Right atrium auricular region (tissue), 2 donors: Measurements from ENCODE around the gene MYL11. TPM values are rescaled to one million over a fixed set of nuclear protein-coding genes. Genes with fewer than 3 reads are reported as not detected.

Source experiments
- DNase-seq: peaks from one replicate; pipeline ENCODE4 v3.0.0-alpha.2; 2019; ENCODE audit warnings: low spot score
- H3K27ac ChIP-seq, 2 donors: fragments of 200-600 bp; sonication (generic); 1 replicate in 1 of 2; 2 replicates in 1 of 2; pipeline ENCODE4 v1.5.1; 2016 to 2019
- H3K27me3 ChIP-seq, 2 donors: fragments of 200-600 bp; sonication (generic); one replicate each; pipeline versions ENCODE4 v1.5.1 to v1.6.0; 2017 to 2019
- H3K36me3 ChIP-seq: fragments of 200-600 bp; sonication (generic); one replicate; pipeline ENCODE4 v1.5.1; 2016
- H3K4me1 ChIP-seq, 2 donors: fragments of 200-600 bp; sonication (generic); one replicate each; pipeline versions ENCODE4 v1.5.1 to v1.6.0; 2017 to 2019
- H3K4me3 ChIP-seq, 2 donors: fragments of 200-600 bp; sonication (generic); 1 replicate in 1 of 2; 2 replicates in 1 of 2; pipeline ENCODE4 v1.5.1; 2017 to 2019; ENCODE audit warnings: mild to moderate bottlenecking in 1 of 2, moderate library complexity in 1 of 2
- H3K9me3 ChIP-seq, 2 donors: fragments of 200-600 bp; sonication (generic); one replicate each; pipeline ENCODE4 v1.5.1; 2019
- total RNA-seq, 2 donors: library from RNA; depleted of rRNA; stranded (reverse); fragments of >200 nt; gene quantifications; one replicate each; pipeline ENCODE4 v1.1.0, GENCODE V29; 2016
- TF ChIP-seq, protein P1 (sequence below), 2 donors: fragments of 200-600 bp; sonication (generic); IDR thresholded peaks; one replicate each; pipeline ENCODE4 v1.5.1; 2019; ENCODE audit warnings: antibody characterized with exemption in 2 of 2

Gene MYL11
- total RNA-seq, 2 donors from 2014 or later, result not detected

DNA sequence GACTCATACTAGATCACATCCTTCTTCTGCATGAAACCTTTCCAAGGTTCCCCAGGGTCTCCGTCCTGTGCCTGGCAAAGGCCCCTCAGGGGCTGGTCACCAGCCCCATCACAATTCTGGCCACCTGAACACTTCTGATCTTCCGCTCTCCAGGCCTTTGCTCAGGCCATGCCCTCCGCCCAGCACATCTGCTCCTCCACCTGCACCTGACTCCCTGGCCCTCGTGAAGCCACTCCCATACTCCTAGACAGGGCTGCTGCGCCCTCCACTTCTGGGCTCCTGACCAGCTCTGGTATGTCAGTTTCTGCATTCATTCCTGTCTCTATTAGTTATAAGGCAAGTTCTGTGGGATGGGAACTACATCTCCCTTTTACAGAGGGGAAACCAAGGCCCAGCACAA lies 1.9 kb upstream of the MYL11 start:
- Histone ChIP-seq H3K4me3 (no peak overlapping the region), H3K9me3 (no peaks in the 10 kb centered on the region), H3K27me3 (no peaks in the 10 kb centered on the region), H3K36me3 (no peaks in the 10 kb centered on the region), H3K4me1 (peaks cover 0 to 37% of the 10 kb centered on the region in 2 donors), H3K27ac (peak overlapping the region; percentile 91 to 94)
- no peak for DNase-seq
- TF ChIP-seq, protein P1, sequence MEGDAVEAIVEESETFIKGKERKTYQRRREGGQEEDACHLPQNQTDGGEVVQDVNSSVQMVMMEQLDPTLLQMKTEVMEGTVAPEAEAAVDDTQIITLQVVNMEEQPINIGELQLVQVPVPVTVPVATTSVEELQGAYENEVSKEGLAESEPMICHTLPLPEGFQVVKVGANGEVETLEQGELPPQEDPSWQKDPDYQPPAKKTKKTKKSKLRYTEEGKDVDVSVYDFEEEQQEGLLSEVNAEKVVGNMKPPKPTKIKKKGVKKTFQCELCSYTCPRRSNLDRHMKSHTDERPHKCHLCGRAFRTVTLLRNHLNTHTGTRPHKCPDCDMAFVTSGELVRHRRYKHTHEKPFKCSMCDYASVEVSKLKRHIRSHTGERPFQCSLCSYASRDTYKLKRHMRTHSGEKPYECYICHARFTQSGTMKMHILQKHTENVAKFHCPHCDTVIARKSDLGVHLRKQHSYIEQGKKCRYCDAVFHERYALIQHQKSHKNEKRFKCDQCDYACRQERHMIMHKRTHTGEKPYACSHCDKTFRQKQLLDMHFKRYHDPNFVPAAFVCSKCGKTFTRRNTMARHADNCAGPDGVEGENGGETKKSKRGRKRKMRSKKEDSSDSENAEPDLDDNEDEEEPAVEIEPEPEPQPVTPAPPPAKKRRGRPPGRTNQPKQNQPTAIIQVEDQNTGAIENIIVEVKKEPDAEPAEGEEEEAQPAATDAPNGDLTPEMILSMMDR (IDR thresholded peaks at IDR 0.05), result no peak

DNA sequence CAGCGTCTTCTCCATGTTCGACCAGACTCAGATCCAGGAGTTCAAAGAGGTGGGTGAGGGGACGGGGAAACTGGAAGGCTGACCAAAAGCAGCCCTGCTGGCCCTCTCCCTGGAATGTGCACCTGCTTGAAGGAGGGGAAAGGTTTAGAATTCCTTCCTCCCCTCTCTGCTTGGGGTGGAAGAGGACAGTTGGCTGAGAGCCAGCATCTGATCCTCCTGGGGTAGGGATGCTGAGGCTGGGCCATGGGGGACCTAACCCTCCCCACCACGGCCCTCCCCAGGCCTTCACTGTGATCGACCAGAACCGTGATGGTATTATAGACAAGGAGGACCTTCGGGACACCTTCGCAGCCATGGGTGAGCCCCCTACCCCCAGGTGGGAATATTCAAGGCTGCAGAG lies 1.3 kb downstream of the MYL11 start:
- DNase-seq, result no peak
- Histone ChIP-seq H3K36me3 (no peaks in the 10 kb centered on the region), H3K4me1 (peaks cover 0 to 31% of the 10 kb centered on the region in 2 donors), H3K4me3 (no peak overlapping the region), H3K27me3 (no peaks in the 10 kb centered on the region), H3K27ac (no peak overlapping the region), H3K9me3 (no peaks in the 10 kb centered on the region)
- TF ChIP-seq, protein P1 (IDR thresholded peaks at IDR 0.05), result no peak

DNA sequence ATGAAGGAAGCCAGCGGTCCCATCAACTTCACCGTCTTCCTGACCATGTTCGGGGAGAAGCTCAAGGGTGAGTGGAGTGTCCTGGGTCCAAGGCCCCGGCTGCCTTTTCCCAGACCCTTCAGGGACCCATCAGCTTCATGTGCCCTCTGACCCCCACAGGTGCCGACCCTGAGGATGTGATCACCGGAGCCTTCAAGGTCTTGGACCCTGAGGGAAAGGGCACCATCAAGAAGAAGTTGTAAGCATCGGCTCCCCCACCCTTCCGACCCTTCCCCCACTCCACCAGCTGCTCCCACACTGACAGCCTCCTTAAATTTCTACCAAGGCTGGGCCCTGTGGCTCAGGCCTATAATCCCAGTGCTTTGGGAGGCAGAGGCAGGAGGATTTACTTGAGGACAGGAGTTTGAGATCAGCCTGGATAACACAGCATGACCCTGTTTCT lies 1.9 kb downstream of the MYL11 start:
- TF ChIP-seq, protein P1 (IDR thresholded peaks at IDR 0.05), result no peak
- no peak overlapping the region for H3K4me3 ChIP-seq
- no peak for DNase-seq

DNA sequence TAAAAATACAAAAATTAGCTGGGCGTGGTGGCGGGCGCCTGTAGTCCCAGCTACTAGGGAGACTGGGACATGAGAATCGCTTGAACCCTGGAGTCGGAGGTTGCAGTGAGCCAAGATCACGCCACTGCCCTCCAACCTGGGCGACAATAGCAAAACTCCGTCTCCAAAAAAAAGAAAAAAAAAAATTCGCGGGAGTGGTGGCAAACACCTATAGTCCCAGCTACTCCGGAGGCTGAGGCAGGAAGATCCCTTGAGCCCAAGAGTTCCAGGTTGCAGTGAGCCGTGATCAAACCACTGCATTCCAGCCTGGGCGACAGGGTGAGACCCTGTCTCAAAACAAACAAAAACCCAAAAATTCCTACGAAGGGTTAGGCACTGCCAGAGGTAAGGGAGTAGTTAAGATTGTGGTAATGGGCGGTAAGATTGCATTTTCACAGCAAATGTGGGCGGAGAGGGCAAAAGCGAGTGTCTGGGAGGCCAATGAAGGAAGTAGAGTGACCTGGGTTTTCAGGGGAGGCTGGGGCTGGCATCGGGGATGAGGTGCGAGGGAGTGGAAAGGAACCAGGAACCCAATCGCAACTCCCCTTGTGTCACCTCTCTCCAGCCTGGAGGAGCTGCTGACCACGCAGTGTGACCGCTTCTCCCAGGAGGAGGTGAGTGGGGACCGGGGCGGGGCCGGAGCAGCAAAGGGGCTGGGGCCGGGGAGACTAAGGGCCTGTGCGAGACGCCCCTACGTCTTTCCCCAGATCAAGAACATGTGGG lies 2.6 kb downstream of the MYL11 start:
- Histone ChIP-seq H3K27me3 (no peaks in the 10 kb centered on the region), H3K4me1 (peaks cover 0 to 19% of the 10 kb centered on the region in 2 donors), H3K36me3 (no peaks in the 10 kb centered on the region), H3K4me3 (peak overlapping the region; percentile 63 to 67), H3K27ac (peak overlapping the region; percentile 98 to 100), H3K9me3 (no peaks in the 10 kb centered on the region)
- TF ChIP-seq, protein P1 (IDR thresholded peaks at IDR 0.05), result no peak
- DNase-seq, result no peak

More for the DNA sequence above, 1.9 kb downstream of the MYL11 start:
- no peaks in the 10 kb centered on the region for H3K9me3 ChIP-seq
- no peaks in the 10 kb centered on the region for H3K27me3 ChIP-seq
- peaks cover 0 to 26% of the 10 kb centered on the region in 2 donors for H3K4me1 ChIP-seq
- H3K27ac ChIP-seq, result peak overlapping the region in 1 of 2 donors; percentile 100
- H3K36me3 ChIP-seq, result no peaks in the 10 kb centered on the region

DNA sequence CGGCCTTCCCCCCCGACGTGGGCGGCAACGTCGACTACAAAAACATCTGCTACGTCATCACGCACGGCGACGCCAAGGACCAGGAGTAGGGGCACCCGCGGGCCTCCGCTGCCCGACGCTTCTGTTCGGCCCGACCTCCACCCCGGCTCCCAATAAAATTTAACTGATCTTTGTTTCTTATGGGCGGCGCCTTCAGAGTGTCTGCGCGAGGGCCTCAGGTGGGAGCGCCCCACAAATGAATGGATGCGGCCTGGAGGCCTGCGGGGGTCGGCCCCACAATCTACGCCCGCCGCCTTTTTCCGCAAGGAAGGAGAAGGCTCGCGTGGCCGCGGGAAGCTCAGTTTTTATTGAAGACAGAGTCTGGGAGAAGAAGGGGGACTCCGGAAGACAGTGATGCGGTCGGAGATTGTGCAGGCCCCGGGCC lies 3.2 kb downstream of the MYL11 start:
- Histone ChIP-seq H3K9me3 (no peaks in the 10 kb centered on the region), H3K36me3 (no peaks in the 10 kb centered on the region), H3K27me3 (no peaks in the 10 kb centered on the region), H3K4me1 (peaks cover 0 to 15% of the 10 kb centered on the region in 2 donors), H3K4me3 (peak overlapping the region; percentile 63 to 67), H3K27ac (peak overlapping the region; percentile 98 to 100)
- TF ChIP-seq, protein P1 (IDR thresholded peaks at IDR 0.05), result no peak
- DNase-seq, result peak; percentile 95
